Chondrocyte (in vitro differentiated cells): ENCODE results near the gene BANK1. TPM values are rescaled to one million over a fixed set of nuclear protein-coding genes. Genes with fewer than 3 reads are reported as not detected.

Experiments used
- DNase-seq: peaks from one replicate; pipeline ENCODE4 v3.0.0; 2021; ENCODE audit warnings: mixed read lengths, low spot score
- H3K27ac Mint-ChIP-seq: one replicate; pipeline ENCODE4 v1.8.0; 2021; ENCODE audit warnings: mild to moderate bottlenecking, moderate library complexity, mixed read lengths; ENCODE audit not compliant: unreplicated experiment
- H3K27me3 Mint-ChIP-seq: 2 replicates; pipeline ENCODE4 v1.8.0; 2021; ENCODE audit warnings: low read depth, mixed read lengths
- H3K36me3 Mint-ChIP-seq: 2 replicates; pipeline ENCODE4 v1.8.0; 2021; ENCODE audit warnings: low read depth, mixed read lengths
- H3K4me1 Mint-ChIP-seq: 2 replicates; pipeline ENCODE4 v1.8.0; 2021; ENCODE audit warnings: low read depth, mild to moderate bottlenecking, mixed read lengths
- H3K4me3 Mint-ChIP-seq: one replicate; pipeline ENCODE4 v1.8.0; 2021; ENCODE audit warnings: mild to moderate bottlenecking, moderate library complexity, mixed read lengths; ENCODE audit not compliant: unreplicated experiment
- H3K9me3 Mint-ChIP-seq: 2 replicates; pipeline ENCODE4 v1.8.0; 2021; ENCODE audit warnings: low read depth, mixed read lengths
- total RNA-seq: library from RNA; stranded (reverse); gene quantifications from 3 replicates; pipeline ENCODE4 v1.2.1, GENCODE V29; 2021
- TF ChIP-seq, protein P1 (sequence below): fragments of 200-600 bp; sonication (generic); IDR thresholded peaks from 2 replicates; pipeline ENCODE4 v1.5.0; 2021; ENCODE audit warnings: antibody characterized with exemption, mild to moderate bottlenecking, moderate library complexity

BANK1 gene
- total RNA-seq, 1 donor from 2014 or later: 0.65 TPM

- DNase-seq: no peak
- Mint-ChIP-seq H3K36me3 (no peaks in the 10 kb centered on the region), H3K4me1 (no peaks in the 10 kb centered on the region), H3K27me3 (no peaks in the 10 kb centered on the region), H3K27ac (no peak overlapping the region), H3K9me3 (no peaks in the 10 kb centered on the region), H3K4me3 (no peak overlapping the region)
- TF ChIP-seq, protein P1, sequence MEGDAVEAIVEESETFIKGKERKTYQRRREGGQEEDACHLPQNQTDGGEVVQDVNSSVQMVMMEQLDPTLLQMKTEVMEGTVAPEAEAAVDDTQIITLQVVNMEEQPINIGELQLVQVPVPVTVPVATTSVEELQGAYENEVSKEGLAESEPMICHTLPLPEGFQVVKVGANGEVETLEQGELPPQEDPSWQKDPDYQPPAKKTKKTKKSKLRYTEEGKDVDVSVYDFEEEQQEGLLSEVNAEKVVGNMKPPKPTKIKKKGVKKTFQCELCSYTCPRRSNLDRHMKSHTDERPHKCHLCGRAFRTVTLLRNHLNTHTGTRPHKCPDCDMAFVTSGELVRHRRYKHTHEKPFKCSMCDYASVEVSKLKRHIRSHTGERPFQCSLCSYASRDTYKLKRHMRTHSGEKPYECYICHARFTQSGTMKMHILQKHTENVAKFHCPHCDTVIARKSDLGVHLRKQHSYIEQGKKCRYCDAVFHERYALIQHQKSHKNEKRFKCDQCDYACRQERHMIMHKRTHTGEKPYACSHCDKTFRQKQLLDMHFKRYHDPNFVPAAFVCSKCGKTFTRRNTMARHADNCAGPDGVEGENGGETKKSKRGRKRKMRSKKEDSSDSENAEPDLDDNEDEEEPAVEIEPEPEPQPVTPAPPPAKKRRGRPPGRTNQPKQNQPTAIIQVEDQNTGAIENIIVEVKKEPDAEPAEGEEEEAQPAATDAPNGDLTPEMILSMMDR: no peak
These were observed 148.3 kb downstream of the BANK1 start for GRCh38 chr4:101938836-101939235.

GRCh38 chr4:101941816-101942358 lies 151.4 kb downstream of the BANK1 start:
- Mint-ChIP-seq H3K4me3 (no peak overlapping the region), H3K27ac (no peak overlapping the region), H3K36me3 (no peaks in the 10 kb centered on the region), H3K27me3 (no peaks in the 10 kb centered on the region), H3K9me3 (no peaks in the 10 kb centered on the region), H3K4me1 (peaks cover 5% of the 10 kb centered on the region)
- no peak for DNase-seq
- TF ChIP-seq, protein P1: no peak

GRCh38 chr4:101942891-101943290 lies 152.4 kb downstream of the BANK1 start:
- Mint-ChIP-seq H3K4me3 (no peak overlapping the region), H3K27ac (no peak overlapping the region), H3K27me3 (no peaks in the 10 kb centered on the region), H3K9me3 (no peaks in the 10 kb centered on the region), H3K4me1 (peaks cover 5% of the 10 kb centered on the region), H3K36me3 (no peaks in the 10 kb centered on the region)
- TF ChIP-seq, protein P1: no peak
- DNase-seq: no peak

- Mint-ChIP-seq H3K4me3 (no peak overlapping the region), H3K36me3 (no peaks in the 10 kb centered on the region), H3K4me1 (peaks cover 5% of the 10 kb centered on the region), H3K27ac (no peak overlapping the region), H3K9me3 (no peaks in the 10 kb centered on the region), H3K27me3 (no peaks in the 10 kb centered on the region)
- no peak for DNase-seq
- TF ChIP-seq, protein P1: no peak
These were observed 154.1 kb downstream of the BANK1 start for GRCh38 chr4:101944649-101945048.

- Mint-ChIP-seq H3K36me3 (no peaks in the 10 kb centered on the region), H3K27me3 (no peaks in the 10 kb centered on the region), H3K4me1 (peaks cover 8% of the 10 kb centered on the region), H3K9me3 (no peaks in the 10 kb centered on the region), H3K4me3 (no peak overlapping the region), H3K27ac (no peak overlapping the region)
- DNase-seq: no peak
- TF ChIP-seq, protein P1: no peak
These were observed 157.5 kb downstream of the BANK1 start for GRCh38 chr4:101948055-101948454.
